22Rv1 (cell line): Measurements from ENCODE around the gene TRAF4.

ENCODE experiments used
- H3K27ac ChIP-seq: fragments of 450-650 bp; 2 replicates; pipeline ENCODE4 v1.5.1; 2017
- ZFX ChIP-seq: fragments of 450-650 bp; IDR thresholded peaks from 2 replicates; pipeline ENCODE4 v1.6.1; 2017; ENCODE audit warnings: antibody characterized with exemption, borderline replicate concordance
- TF ChIP-seq, protein P1 (sequence below): fragments of 450-650 bp; IDR thresholded peaks from 2 replicates; pipeline ENCODE4 v1.5.1; 2017; ENCODE audit warnings: mild to moderate bottlenecking

TRAF4 gene

DNA sequence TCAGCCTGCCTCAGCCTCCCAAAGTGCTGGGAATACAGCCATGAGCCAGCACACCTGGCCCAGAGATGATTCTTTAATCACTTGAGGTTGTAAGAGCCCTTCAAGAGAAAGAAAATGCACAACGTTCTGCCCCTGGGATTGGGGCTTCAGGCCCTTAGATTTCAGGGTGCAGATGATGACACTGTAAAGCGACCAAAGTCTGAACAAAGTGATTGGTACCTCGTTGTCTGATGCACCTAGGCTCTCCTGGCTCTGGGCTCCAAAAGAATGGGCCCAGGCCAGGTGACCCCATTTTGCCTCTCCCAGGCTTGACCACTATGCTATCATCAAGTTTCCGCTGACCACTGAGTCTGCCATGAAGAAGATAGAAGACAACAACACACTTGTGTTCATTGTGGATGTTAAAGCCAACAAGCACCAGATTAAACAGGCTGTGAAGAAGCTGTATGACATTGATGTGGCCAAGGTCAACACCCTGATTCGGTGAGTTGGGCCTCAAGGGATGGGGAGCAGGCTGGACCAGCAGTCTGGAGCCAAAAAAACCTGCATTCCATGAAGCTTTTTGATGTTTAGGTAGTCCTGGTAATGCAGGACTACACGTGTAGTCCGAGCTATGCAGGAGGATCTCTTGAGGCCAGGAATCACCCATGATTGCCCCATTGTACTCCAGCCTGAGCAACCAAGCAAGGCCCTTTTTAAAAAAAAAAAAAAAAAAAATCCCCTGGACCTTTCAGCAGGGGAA is 21.2 kb upstream of the TRAF4 start:
- peak overlapping the region; percentile 99 for H3K27ac ChIP-seq
- TF ChIP-seq ZFX, result no peak
- TF ChIP-seq, protein P1, sequence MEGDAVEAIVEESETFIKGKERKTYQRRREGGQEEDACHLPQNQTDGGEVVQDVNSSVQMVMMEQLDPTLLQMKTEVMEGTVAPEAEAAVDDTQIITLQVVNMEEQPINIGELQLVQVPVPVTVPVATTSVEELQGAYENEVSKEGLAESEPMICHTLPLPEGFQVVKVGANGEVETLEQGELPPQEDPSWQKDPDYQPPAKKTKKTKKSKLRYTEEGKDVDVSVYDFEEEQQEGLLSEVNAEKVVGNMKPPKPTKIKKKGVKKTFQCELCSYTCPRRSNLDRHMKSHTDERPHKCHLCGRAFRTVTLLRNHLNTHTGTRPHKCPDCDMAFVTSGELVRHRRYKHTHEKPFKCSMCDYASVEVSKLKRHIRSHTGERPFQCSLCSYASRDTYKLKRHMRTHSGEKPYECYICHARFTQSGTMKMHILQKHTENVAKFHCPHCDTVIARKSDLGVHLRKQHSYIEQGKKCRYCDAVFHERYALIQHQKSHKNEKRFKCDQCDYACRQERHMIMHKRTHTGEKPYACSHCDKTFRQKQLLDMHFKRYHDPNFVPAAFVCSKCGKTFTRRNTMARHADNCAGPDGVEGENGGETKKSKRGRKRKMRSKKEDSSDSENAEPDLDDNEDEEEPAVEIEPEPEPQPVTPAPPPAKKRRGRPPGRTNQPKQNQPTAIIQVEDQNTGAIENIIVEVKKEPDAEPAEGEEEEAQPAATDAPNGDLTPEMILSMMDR, result no peak

DNA sequence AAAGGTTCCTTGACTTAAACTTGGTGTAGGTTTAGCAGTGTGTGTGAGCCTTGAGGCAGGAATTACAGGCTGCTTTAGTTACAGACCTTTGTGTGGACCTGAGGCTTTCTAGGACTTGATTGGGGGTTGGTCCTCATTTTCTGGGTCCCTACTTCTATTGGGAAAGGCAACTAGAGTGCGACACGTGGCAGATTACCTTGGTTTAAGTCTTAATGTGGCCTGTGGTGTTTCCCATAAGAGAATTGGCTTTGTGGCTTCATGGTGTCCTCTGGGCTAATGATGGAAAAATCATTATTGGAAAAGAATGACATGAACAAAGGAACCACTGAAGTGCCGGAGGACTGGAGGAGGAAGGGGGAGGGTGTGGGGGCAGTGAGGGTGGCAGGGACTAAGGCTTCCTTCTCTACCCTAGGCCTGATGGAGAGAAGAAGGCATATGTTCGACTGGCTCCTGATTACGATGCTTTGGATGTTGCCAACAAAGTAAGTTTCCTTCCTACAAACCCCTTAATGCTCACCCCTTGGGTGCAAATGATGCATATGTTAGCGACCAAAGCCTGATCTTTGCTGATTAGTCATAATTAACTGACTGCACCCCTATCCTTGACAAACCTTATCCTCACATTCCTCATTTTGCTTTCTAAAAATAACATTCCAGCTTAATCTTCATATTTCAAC is 20.5 kb upstream of the TRAF4 start:
- TF ChIP-seq, protein P1, result no peak
- no peak for TF ChIP-seq ZFX
- peak overlapping the region; percentile 99 for H3K27ac ChIP-seq

DNA sequence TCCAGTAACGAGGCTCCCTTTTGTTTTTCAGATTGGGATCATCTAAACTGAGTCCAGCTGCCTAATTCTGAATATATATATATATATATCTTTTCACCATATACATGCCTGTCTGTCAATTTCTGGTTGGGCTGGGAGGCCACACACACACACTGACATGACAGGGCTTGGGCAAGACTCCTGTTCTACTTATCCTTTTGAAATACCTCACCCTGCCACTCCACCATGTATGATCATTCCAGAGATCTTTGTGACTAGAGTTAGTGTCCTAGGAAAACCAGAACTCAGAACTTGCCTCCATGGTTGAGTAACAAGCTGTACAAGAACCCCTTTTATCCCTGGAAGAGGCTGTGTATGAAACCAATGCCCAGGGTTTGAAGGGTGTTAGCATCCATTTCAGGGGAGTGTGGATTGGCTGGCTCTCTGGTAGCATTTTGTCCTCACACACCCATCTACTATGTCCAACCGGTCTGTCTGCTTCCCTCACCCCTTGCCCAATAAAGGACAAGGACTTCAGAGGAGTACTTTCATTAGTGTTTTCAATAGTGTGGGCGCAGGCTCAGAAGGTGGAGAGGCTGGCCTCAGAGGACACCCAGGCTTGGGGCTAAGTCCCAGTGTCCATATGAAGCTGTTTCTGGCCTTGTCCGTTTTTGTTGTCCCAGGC is 19.8 kb upstream of the TRAF4 start:
- peak overlapping the region; percentile 99 for H3K27ac ChIP-seq

DNA sequence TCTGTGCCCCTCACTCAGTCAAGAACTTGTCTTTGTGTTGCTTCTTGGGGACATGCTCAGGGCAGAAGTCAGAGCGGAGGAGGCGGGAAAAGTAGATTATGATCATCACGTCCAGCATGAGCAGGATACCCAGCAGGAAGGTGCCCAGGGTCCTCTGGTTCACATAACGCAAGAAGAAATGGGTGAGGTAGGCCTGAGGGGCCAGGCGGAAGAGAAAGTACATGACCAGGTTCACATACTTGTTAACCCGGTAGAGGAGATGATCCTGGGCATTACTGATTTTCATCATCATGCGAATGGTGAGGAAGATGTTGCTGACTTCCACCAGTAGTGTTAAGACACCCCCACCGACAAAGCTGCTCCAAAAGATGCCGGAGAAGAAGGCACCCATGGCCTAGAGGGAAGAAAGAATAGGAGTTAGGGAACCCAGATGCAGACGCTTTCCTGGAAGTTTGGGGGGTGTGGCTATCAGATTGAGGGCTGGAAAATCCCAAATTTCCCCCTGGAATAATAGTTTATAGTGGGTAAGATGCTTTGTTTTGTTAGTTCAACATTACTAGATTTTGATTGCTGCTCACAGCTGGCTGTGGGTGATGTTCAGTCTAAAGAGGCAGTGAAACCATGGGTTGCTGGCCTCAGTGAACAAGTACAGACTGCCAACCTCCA is 19.2 kb upstream of the TRAF4 start:
- TF ChIP-seq, protein P1, result no peak
- TF ChIP-seq ZFX, result no peak
- H3K27ac ChIP-seq, result peak overlapping the region; percentile 99

DNA sequence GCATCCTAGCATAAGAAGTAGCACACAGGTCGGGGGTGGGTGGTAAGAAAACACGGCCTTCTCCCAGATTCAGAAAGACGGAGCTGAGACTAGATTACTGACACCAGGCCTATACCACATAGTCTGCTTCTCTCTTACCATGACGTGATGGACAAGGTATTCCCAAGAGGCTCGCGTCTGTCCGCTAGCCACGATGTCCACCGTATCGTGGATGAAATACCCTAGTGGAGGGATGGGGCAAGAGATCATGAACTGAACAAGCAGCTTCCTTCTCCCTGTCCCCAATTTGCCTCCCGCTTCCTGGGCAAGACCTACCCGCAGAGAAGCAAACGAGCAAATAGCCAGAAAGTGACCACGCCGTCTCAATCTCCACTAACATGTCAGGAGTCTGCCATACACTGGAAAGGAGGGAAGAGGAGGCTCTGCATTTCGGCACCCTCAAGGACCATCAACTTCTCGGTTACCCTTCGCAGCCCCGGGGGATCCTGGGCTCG is 18.6 kb upstream of the TRAF4 start:
- H3K27ac ChIP-seq, result peak overlapping the region; percentile 99
- TF ChIP-seq, protein P1, result no peak
- TF ChIP-seq ZFX, result no peak

DNA sequence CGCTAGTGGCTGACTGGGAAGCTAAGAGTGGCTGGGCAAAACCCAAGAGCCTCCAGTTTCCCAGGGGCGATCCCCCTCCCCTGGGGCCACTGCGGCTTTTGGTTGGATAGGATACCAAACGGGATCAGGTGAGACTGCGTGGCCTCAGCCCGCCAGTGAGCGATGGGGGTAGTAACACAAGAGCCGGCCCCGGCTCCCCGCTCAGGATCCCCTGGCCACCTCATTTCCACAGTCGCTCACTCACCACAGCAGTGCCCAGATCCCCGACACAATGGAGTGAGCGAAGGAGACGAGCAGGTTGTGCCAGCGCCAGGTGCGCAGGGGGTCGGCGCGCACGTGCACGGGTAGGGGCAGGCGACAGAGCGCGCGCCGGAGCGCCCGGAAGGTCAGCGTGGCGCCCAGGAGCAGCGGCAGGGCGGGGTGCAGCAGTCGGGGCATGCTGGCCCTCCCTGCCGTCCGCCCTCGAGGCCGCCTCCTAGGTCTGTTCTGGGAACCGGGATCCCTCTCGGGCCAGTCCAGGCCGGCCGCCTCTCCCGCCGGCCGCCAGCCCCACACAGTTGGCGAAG is 18.1 kb upstream of the TRAF4 start:
- peak overlapping the region; percentile 99 for H3K27ac ChIP-seq
- TF ChIP-seq ZFX, result no peak
- TF ChIP-seq, protein P1, result no peak

DNA sequence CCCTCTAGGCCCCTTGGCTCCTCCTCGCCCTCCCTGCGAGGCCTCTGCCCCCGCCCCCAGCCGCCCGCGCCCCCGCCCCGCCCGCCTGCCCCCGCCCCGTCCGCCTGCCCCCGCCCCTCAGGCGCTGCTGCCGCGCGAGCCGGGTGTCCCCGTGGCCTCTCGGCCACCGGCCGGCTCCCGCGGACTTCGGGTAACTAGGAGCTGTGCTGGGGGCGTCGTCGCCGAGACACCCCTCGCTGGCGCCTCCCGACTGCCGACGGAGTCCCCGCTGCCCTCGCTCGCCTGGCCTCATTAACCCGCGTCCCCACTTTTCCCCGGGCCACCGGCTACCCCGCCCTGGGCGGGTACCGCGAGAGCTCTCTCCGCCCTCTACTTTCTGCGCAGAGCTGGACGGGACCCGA is 17.6 kb upstream of the TRAF4 start, which contains the start of gene TLCD1:
Gene TLCD1, minus strand, starts transcription at position 8 of the 401 bp plus-strand sequence. CDS start 136 bp downstream, outside the sequence.
- peak within 1 kb of the TSS; percentile 99 for H3K27ac ChIP-seq
- TF ChIP-seq ZFX, result no peak
- TF ChIP-seq, protein P1, result no peak
